Measurements from ENCODE around the gene RPL21. TPM values are rescaled to one million over a fixed set of nuclear protein-coding genes. Genes with fewer than 3 reads are reported as not detected.

RPL21 gene
- total RNA-seq, 2 donors from 2014 or later: 904 to 954 TPM

DNA sequence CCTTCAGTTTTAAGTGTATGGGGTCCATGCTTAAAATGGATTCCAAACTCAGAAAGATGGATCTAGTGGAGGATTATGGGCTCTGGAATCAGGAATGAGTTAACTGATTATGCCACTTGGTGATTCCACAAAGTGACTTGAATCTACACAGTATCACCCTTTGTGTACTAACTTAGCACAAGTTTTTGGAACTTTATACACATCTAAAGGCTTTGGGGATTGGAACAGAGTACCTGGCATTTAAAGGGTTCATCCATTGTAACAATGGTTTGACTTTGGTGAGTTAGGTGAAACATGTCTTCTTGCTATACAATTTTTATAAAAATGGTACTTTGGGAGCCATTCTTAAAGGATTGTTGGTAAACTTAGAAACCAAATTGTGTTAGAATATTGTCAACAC is 1.1 kb downstream of the RPL21 start:
- no peak for DNase-seq (ENCODE audit: low spot score)
- intact Hi-C loops (cut with DNase I): no loop called here

DNA sequence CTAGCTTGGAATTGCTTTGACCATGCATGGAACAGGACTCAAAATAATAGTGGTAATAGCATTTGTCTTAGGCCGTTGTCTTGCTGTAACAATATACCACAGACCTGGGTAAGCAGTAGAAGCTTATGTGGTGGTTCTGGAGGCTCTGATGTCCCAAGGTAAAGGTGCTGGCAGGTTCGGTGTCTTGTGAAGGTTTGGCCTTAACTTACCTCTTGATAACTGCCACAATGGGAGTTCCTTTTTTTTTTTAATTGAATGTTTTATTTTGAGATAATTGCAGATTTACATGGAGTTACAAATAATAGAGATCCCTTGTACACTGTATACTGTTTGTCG is 5.8 kb downstream of the RPL21 start:
- DNase-seq (ENCODE audit: low spot score): no peak
- intact Hi-C loops (cut with DNase I): no loop called here

DNA sequence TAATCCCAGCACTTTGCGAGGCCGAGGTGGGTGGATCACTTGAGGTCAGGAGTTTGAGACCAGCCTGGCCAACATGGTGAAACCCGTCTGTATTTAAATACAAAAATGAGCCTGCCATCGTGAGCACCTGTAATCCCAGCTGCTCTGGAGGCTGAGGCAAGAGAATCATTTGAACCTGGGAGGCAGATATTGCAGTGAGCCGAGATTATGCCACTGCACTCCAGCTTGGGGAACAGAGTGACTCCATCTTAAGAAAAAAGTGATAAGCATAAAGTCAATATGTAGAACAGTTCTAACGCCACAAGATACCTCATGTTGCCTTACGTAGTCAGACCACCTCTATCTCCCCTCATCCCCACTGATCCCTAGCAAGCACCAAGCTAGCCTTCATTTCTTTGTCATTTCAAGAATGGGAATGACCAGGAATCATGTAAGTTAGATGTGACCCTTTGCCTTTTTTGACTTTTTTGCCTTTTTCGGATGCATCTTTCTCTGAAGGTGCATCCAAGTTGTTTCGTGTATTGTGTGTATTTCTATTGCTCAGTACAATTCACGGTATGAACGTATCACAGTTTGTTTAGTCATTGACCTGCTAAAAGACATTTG is 6.4 kb downstream of the RPL21 start:
- intact Hi-C loops (cut with DNase I): no loop called here
- no peak for DNase-seq (ENCODE audit: low spot score)

GRCh38 chr13:27258637-27259386 is 7.5 kb downstream of the RPL21 start:
- no peak for DNase-seq (ENCODE audit: low spot score)
- intact Hi-C loops (cut with DNase I): no loop called here

DNA sequence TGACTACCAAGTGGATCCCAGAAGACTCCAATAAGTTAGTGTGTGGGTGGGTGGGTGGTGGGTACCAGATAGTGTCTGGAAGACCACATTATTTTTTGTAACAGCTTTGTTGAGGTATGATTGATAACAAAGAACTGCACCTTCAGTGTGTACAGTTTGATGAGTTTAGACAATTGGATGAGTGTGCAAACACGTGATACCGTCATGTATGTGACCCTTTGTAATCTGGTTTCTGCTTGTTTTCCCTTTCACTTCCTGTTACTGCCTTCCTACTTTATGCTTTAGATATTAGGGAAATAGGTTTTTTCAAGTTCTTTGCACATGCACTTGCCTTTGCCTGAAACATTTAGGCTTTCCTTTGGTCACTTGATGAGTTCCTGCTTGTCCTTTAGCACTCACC is 8.5 kb downstream of the RPL21 start:
- intact Hi-C loops (cut with DNase I): no loop called here
- no peak for DNase-seq (ENCODE audit: low spot score)

DNA sequence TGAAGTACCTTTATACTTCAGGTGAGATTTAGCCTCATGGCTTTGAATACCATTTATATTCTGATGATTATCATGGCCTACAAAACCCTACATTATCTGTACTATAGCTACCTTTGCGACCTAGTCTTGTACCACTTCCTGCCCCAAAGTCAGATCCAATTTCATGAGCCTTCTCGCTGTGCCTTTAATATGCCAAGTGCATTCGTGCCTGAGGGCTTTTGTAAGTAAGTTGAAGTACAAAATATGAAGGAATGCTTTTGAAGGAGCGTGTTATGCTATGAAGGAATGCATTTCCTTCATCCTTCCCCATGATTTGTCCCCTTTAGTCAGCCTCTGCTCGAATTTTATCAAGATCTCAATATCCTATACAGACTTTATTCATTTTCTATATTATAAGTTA is 10.0 kb downstream of the RPL21 start:
- intact Hi-C loops (cut with DNase I): no loop called here
- DNase-seq (ENCODE audit: low spot score): no peak

DNA sequence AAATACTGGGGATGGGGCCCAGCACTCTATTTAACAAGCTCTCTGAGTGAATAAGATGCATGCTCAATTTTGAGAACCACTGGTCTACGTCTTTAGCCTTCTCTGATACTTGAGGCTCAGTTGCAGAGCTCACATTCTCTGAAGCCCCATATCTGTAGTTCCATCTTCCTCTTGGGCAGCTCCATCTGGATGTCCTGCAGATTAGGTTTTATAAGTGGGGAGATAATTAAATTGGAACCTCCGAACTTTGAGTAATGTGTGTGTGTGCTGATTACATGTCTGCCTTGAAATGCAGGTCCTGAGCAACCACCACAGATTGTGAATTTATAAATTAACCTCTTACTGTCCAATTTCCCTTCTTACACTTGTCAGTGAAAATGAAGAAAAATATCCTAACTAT is 12.1 kb downstream of the RPL21 start:
- no peak for DNase-seq (ENCODE audit: low spot score)
- intact Hi-C loops (cut with DNase I): no loop called here

GRCh38 chr13:27264181-27264580 is 12.8 kb downstream of the RPL21 start:
- intact Hi-C loops (cut with DNase I): no loop called here
- DNase-seq (ENCODE audit: low spot score): no peak

DNA sequence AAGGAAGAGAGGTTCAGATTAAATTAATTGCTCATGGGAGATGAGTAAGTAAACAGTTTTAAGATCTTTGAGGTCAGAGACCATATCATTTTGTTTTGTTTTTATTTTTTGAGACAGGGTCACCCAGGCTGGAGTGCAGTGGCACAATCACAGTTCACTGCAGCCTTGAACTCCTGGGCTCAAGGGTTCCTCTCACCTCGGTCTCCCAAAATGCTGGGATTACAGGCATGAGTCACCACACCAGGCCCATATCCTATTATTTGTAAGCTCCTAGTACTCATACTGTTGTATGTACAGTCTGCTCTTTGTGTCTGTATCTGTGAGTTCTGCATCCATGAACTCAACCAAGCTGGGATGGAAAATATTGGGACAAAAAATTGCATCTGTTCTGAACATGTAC is 13.3 kb downstream of the RPL21 start:
- intact Hi-C loops (cut with DNase I): no loop called here

DNA sequence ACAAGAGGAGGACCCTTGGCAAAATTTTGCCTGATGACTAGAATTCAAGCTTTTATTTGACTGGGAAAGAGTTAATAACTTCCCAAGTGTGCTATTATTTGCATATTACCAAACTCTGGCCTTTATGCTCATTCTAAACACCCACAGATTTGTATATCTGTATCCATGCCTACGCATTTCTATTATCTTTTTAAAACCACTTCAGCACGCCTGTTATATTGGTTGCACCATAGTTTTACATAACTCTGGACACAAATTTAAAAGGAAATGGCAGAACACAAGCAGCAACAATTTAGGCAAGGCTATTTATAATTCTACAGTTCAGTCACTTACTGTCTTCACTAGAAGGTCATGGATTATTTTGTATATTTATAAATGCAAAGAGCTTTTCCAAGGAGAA is 15.6 kb downstream of the RPL21 start:
- no peak for DNase-seq (ENCODE audit: low spot score)
- intact Hi-C loops (cut with DNase I): no loop called here

More for the DNA sequence above, 13.3 kb downstream of the RPL21 start:
- no peak for DNase-seq (ENCODE audit: low spot score)

DNA sequence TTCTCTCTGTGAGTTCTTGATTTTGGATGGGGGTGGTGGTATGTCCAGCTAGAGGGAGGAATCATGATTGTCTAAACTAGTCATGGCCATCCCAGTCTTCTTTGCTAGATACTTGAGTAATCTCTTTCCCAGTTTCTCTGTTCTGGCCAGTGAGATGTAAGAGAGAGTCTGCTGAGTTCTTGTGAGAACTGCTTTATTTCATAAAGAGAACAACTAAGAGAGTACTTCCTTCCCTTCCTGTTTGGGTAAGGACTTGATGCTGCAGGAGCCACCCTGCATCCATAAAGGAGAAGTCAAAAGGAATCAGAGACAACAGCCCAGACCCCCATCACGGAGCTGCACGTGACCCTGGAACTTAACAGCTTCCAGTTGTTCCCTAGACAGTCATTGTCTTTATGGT is 16.2 kb downstream of the RPL21 start:
- DNase-seq (ENCODE audit: low spot score): no peak
- intact Hi-C loops (cut with DNase I): no loop called here

DNA sequence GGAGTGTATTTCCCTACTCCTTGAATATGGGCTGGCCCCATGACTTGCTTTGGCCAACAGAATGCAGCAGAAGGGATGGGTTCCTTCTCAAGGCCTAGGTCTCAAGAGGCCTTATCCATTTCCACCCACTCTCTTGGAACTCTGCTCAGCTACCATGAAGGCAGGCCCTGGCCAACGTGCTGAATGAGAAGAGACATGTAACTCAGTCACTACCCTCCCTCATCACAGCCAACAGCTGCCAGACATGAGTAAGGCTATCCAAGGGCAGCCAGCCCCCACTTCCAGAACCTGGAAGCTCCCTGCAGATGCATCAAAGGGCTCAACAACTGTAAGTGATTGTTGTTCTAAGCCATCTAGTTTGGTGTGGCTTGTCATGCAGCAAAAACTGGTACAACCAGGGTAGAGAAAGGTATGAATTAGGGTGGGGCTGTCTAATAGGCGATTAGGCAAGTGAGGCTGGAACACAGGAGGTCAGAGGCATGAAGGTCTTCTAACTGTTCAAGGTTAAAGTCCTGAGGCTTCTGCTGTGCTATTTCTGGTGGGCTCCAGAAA is 17.8 kb downstream of the RPL21 start:
- no peak for DNase-seq (ENCODE audit: low spot score)
- intact Hi-C loops (cut with DNase I): no loop called here

DNA sequence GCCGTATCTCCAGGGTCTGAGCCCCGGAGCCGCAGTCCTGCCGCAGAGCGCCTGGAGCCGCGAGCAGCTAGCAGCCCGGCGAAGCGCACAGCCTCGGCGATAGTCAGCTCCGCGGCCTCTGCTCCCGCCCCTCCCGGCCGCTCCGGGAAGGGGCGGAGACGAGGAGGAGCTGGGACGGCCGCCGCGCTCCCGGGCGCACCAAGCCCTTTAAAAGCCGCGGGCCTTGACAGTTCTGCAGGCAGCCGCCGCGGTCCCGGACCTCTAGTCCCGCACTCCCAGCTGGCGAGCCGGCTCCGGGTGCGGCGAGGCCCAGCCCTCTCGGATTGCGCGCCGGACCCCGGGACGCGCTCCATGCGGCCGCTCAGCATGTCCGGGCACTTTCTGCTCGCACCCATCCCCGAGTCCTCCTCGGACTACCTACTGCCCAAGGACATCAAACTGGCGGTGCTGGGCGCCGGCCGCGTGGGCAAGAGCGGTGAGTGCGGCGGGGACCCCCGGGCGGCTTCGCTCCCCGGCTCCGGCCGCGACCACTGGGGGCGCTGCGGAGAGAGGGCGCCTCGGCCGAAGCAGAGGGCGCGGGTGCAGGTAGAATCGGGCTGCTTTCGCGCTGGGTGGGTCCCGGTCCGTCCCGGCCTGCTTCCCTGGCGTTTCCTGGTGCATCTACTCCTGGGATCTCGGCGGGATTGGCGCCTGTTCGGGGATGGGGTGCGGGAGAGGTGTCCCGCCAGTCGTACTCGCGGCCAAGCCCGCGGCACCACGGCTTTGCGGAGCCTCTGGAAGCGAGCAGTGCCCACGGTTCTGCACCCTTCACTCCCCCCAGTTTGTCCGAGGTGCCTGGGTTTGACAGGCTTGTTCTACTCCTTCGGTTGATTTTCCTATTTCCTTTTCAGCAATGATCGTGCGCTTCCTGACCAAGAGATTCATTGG is 19.5 kb downstream of the RPL21 start, which contains the start of gene RASL11A:
RASL11A (plus strand) TSS at position 237 of the 927 bp plus-strand sequence; CDS start at position 352, 115 bp downstream.
- DNase-seq (ENCODE audit: low spot score): peak; percentile 95
- intact Hi-C loops (cut with DNase I): loop anchor here (5.0 to 10.0 kb wide), 3 partner anchors 84 to 286 kb away; partner anchors contain the start of gene USP12 (in 1 of the 2)

DNA sequence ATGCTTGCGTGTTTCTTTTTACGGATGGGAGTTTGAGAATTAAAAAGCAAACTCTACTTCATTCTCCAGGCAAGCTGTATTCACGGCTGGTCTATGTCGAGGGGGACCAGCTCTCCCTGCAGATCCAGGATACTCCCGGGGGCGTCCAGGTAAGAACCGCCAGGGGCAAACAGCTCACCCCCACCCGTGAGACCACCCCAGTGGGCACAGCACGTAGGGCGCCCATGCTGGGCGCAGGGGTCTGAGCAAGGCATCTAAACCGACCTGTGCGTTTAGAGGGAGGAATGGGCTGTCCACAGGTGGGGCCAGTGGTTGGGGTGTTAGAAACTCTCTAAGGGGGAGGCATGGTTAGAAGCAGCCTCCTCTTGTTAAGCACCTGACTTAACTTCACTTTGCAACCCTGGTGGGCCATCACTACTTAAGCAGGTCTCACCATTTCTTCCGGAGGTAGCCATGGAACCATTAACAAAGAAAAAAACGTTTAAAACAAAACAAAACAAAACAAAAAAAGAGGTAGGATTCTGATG is 20.3 kb downstream of the RPL21 start:
- intact Hi-C loops (cut with DNase I): loop anchor here (5.0 to 10.0 kb wide), 3 partner anchors 83 to 287 kb away; partner anchors contain the start of gene USP12 (in 1 of the 2)
- DNase-seq (ENCODE audit: low spot score): no peak

DNA sequence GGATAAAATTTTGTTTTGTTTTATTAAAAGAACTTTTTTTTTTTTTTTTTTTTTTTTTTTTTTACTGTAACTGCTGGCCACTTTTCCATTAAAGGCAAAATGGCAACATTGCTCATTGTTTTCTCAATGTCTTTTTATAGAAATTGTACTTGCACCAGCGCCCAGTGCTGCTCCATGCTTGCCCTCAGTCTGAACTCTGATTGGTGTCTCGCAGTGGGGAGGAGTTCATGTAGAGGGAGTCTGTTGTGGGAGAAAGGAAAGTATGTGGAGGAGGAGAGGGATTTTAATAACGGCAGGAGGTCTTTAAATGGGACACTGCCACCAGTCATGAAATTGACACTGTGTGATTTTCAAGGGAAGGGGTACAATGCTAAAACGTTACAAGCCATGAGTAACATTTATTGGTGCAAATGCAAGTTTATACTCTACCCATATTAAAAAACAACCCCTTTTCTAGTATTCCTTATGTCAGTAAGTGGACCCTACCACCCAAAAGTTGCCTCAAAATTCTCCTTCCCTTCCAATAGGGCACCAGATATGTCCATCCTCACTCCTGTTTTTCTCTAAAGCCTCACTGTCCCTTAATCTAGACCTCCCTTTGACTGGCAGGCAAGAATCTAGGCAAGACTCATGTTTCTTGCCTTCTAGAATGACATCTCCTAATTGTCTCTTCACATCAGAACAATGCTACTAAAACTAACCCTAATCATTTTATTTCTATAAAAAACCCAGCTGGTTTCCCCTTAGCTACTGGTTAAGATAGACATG is 22.5 kb downstream of the RPL21 start:
- DNase-seq (ENCODE audit: low spot score): no peak
- intact Hi-C loops (cut with DNase I): loop anchor here (5.0 to 10.0 kb wide), 3 partner anchors 81 to 289 kb away; partner anchors contain the start of gene USP12 (in 1 of the 2)

GRCh38 chr13:27274631-27275030 is 23.3 kb downstream of the RPL21 start:
- intact Hi-C loops (cut with DNase I): loop anchor here (5.0 to 10.0 kb wide), 4 partner anchors 80 to 290 kb away; partner anchors contain the start of gene USP12 (in 1 of the 2)
- no peak for DNase-seq (ENCODE audit: low spot score)

DNA sequence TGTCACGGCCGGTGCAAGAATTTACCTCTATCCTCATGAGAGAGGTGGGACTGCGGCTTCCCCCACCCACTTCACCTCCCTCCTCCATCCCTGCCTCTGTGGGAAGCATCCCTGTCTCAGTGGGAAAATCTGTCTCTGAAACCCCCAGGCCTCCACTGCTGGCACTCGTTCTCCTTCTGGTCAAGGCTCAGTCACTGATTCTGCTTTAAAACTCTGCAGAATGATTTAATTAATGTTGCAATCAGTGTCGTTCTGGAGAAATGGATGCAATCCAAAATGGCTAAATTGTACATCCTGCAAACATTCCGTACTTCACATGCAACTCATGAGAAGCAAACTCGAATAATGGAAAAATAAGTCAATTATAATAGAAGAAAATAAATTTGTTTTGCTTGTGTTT is 24.8 kb downstream of the RPL21 start:
- intact Hi-C loops (cut with DNase I): loop anchor here (5.0 to 10.0 kb wide), 3 partner anchors 79 to 291 kb away; no protein-coding TSS in a partner anchor
- DNase-seq (ENCODE audit: low spot score): no peak

GRCh38 chr13:27279506-27279905 is 28.1 kb downstream of the RPL21 start:
- intact Hi-C loops (cut with DNase I): loop anchor here (5.0 to 10.0 kb wide), 3 partner anchors 75 to 295 kb away; no protein-coding TSS in a partner anchor

More at GRCh38 chr13:27279506-27279905, 28.1 kb downstream of the RPL21 start:
- DNase-seq (ENCODE audit: low spot score): no peak

Data from posterior vena cava (tissue), 2 donors.